Cerebellar cortex (tissue), 1 donor: ENCODE measurements around the gene KCTD10.
"Not testable (repeated sequence)": the region's sequence is repeated elsewhere in the genome, so short reads cannot be mapped to it uniquely, and the experiment has no call there.

Experiments used
- DNase-seq: peaks from one replicate; pipeline ENCODE4 v3.0.0-alpha.2; 2015; ENCODE audit warnings: low spot score

KCTD10 gene

DNA sequence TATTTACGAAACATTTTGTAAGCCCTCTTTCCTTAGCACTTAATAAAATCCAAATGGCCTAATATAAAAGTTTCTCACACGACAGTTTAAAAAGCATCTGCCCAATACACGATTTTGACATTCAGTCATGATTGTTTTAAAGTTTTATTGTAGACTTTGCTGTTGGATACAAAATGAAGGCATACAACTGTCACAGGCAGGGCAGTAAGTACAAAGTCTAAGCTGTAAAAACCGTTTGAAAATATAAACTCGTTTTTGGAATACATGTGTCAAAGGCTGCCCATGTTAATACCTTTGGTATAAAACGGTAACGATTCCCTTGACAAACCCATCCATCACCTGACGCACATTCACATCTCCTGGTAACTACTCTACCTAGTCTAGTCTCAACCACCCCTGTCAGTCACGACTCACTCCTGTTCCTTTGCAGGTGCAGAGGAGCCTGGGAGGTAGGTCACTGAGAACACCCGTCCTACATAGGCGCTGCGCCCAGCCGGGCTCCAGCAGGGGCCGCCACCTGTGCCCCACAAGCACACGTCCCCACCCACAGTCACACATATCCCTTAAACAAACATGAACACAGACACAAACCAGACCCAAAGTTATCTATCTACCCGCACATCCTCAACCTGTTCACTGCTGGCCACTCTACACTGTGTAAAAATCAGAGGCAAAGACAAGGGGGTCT, 27.1 kb downstream of the KCTD10 start:
- DNase-seq = no peak

GRCh38 chr12:109448707-109449390, 28.3 kb downstream of the KCTD10 start:
- DNase-seq = no peak

- no peak for DNase-seq
Measured at GRCh38 chr12:109448272-109448671, 28.8 kb downstream of the KCTD10 start.

GRCh38 chr12:109447482-109447881, 29.6 kb downstream of the KCTD10 start:
- no peak for DNase-seq

DNA sequence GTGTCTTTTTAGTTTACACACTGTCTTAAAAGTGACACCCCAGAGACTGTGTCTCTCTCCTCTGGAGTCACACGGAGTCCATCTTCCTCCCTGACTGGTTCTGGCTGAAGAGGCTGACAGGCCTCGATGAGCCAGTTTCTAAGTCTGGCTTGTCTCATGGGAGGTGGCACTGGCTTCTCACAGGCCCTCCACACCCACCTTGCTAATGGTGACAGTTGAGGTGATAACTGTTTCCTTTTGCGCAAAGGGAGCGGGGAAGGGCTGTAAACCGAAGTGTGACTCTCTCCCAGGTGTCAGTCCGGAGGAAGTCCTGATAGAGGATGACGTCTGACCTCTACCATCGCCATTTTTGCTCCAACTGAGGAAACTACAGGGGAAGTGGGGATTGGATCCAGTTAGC, 30.2 kb downstream of the KCTD10 start:
- DNase-seq = no peak

DNA sequence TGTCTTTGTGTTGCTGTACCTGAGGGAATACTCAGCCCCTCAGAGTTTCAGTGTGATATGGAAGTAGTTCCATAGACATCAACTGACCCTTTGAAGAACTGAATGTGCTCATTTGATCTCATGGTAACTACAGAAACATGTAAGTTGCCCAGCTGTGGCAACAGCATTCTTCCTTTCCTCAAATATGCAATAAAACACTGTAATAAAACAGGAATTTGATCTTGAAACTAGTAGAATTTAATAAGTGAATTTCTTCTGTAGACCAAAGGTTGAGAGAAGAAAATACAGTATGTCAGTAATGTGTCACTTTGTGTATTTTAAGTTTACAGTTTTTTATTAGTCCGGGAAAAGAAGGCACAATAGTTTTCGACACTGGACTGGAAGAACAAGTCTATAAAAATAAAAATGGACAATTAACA, 31.9 kb downstream of the KCTD10 start:
- DNase-seq = no peak

GRCh38 chr12:109444259-109444658, 32.8 kb downstream of the KCTD10 start:
- DNase-seq = no peak

- DNase-seq = no peak
Measured at GRCh38 chr12:109443794-109444193, 33.3 kb downstream of the KCTD10 start.

GRCh38 chr12:109440851-109441490, 36.1 kb downstream of the KCTD10 start:
- DNase-seq = no peak

- not testable (repeated sequence) for DNase-seq
Measured at GRCh38 chr12:109439951-109440350, 37.1 kb downstream of the KCTD10 start.

DNA sequence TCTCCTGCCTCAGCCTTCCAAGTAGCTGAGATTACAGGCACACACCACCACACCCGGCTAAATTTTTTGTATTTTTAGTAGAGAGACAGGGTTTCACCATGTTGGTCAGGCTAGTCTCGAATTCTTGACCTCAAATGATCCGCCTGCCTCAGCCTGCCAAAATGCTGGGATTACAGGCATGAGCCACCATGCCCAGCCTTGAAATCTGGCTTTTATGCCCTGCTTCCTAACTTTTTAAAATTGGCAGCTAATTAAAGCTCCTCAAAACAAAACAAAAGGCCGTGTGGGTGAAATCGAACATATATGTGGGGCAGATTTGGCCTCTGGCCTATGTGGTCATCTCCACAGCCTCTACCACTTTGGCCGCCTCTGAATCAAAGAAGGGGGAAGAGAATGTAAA, 37.9 kb downstream of the KCTD10 start:
- DNase-seq = no peak

DNA sequence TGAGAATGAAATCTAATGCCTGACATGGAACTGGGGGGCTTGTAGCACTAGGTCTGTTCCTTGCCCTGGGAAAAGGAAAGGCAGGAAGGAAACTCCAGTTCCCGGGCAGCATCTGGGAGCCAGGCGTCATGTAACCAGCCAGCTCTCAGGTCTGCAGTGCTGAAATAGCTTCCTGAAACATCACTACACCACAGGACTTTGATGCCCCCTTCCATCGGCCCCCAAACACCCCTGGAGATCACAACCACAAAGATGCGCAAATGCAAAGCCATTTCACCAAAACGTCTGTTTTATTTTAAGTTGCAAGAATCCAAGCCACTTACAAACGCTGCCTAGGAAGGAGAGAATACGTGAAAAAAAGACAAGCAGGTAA, 40.9 kb downstream of the KCTD10 start:
- DNase-seq = no peak

GRCh38 chr12:109435428-109436187, 41.5 kb downstream of the KCTD10 start:
- DNase-seq = no peak

GRCh38 chr12:109434582-109434981, 42.5 kb downstream of the KCTD10 start:
- DNase-seq = no peak

DNA sequence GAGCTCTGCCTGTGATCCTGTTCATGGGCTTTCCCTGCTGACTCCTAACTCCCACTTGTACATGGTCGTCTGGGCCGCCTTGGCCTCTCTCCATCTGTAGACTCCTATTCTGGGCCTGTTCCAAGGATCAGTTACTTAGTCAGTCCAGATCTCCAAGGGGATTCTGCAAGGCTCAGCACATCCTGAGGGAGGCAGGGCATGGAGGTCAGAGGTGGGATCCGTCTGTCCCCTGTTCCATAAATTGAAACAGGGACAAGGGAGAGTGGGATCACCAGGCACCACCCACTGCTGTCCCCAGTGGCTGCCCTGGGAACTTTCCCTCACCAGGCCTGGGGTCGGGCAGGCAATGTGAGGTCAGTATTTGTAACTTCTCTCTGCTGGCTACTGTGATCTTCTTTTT, 43.5 kb downstream of the KCTD10 start:
- no peak for DNase-seq

DNA sequence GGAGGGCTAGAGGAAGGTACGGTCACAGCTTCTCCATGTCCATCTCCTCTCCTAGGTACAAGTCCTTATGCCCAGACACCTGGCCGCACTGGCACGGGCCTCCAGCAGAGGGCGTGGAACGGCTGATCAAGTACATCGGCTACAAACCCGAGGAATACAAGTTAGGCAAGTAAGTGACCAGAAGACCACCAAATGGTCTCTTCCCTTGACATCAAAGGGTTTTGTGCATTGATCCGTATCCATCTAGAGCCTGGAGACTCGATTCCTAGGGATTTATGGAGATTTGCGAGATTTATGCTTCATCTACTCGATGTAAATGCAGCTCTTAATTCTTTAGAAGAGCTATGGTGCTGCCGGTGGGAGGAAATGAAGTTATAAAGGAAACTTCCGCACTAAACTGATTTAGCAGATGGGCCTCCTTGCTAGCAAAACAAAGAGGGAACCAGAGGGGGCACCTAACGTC, 44.2 kb downstream of the KCTD10 start:
- peak; percentile 76 for DNase-seq

- no peak for DNase-seq
Measured at GRCh38 chr12:109432431-109432830, 44.7 kb downstream of the KCTD10 start.

DNA sequence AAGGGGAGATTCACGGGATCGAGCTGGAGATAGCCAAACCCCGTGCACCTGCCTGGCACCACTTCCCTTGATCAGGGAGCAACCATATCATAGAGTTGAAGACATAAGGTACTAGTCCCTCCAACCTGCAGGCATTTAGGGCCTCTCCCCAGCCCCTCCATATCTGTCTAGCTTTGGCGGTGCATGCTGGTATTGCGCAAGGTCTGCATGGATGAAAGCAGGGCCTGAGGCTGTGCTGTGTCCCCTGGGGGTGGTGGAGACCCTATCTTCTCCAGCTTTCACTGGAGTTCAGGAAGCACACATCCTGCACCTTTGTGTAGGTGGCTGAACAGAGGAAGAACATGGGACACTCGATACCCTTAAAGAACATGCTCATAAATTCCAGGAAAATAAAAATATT, 46.9 kb downstream of the KCTD10 start:
- DNase-seq = no peak

GRCh38 chr12:109428804-109429203, 48.3 kb downstream of the KCTD10 start:
- DNase-seq = not testable (repeated sequence)

- DNase-seq = peak; percentile 74
Measured at GRCh38 chr12:109428037-109428629, 49.0 kb downstream of the KCTD10 start.

DNA sequence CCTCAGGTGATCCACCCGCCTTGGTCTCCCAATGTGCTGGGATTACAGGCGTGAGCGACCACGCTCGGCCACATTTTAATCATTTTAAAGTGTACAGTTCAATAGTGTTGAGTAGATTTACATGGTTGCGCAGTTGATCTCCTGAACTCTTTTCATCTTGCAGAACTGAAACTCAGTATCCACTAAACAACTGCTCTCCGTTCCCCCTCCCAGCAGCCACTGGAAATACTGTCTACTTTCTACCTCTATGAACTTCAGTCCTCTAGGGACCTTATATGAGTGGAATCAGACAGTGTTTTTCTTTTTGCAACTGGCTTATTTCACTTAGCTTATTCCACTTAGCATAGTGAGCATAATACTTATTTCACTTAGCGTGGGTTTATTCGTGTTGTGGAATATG, 53.7 kb downstream of the KCTD10 start:
- DNase-seq = no peak

DNA sequence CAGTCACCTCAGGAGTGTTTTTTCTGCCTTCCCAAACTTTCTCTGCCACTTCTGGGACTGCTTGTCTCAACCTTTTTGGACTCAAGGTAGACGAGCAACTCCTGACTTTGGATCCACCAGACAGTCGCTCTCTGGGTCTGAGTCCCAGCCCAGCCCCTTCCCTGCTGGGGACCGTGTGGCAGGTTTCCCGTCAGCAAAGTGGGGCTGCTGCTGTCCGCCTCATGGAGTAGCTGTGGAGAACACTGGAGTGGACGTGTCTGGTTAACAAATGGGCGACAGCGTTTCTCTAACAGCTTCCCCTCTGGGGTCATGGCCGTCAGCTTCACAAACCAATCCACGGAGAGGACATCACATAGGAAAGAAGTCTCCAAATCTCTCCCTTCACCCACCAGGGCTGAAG, 54.8 kb downstream of the KCTD10 start:
- DNase-seq = no peak
